Right lobe of liver (tissue), 6 donors: ENCODE data around the gene DPP6. TPM values are rescaled to one million over a fixed set of nuclear protein-coding genes. Genes with fewer than 3 reads are reported as not detected.
"Not testable (repeated sequence)": the region's sequence is repeated elsewhere in the genome, so short reads cannot be mapped to it uniquely, and the experiment has no call there.

ENCODE experiments used
- ATAC-seq, 4 donors: fragments of 200-7000 bp; cut with Tn5 transposase; one replicate each; pipeline ENCODE4 v1.9.1; 2020; ENCODE audit warnings: mild to moderate bottlenecking in 4 of 4, moderate library complexity in 4 of 4
- DNase-seq, 3 donors: peaks; one replicate each; pipeline ENCODE4 v3.0.0-alpha.2; 2020
- H3K27ac ChIP-seq, 3 donors: fragments of 200-600 bp; one replicate each; pipeline ENCODE4 v1.8.0; 2022
- H3K27me3 ChIP-seq, 2 donors: fragments of 200-600 bp; one replicate each; pipeline ENCODE4 v1.8.0; 2022
- H3K36me3 ChIP-seq, 4 donors: fragments of 200-600 bp; sonication (generic) in 1 of 4; one replicate each; pipeline versions ENCODE4 v1.5.1 to v1.8.0; 2017 to 2022; ENCODE audit warnings: control low read depth in 1 of 4
- H3K4me1 ChIP-seq, 4 donors: fragments of 200-600 bp; sonication (generic) in 1 of 4; one replicate each; pipeline versions ENCODE4 v1.5.1 to v1.8.0; 2017 to 2022; ENCODE audit warnings: control low read depth in 1 of 4
- H3K4me3 ChIP-seq, 3 donors: fragments of 200-600 bp; one replicate each; pipeline ENCODE4 v1.8.0; 2022
- H3K9me3 ChIP-seq, 4 donors: fragments of 200-600 bp; sonication (generic) in 1 of 4; one replicate each; pipeline versions ENCODE4 v1.5.1 to v1.8.0; 2017 to 2022; ENCODE audit warnings: control low read depth in 1 of 4
- POLR2A ChIP-seq: fragments of 450-650 bp; IDR thresholded peaks from one replicate; pipeline ENCODE4 v1.6.1; 2017; ENCODE audit warnings: antibody characterized with exemption, mild to moderate bottlenecking
- WGBS: methylation state at CpG from one replicate; pipeline ENCODE4 v1.1.6; 2018; ENCODE audit warnings: low coverage, low lambda C conversion rate; ENCODE audit not compliant: insufficient coverage; ENCODE audit errors: missing lambda C conversion rate; 5-methylcytosine and 5-hydroxymethylcytosine counted together
- intact Hi-C, 2 donors: fragments of 100-400 bp; cut with DNase I; formaldehyde crosslinking; loops; one replicate each; pipeline versions ENCODE4 v1.11.2 to v1.14.1; 2022
- total RNA-seq, 6 experiments: library from RNA; depleted of rRNA in 2 of 6; stranded (reverse); fragments of >200 nt in 2 of 6; fragmentation: NEBNext Ultra II Directional in 3 of 6; extraction: Animal tissue kit (Norgen Biotek cat#: 25700) in 3 of 6; gene quantifications; one replicate each; pipeline versions ENCODE4 v1.1.0 to v1.2.4, GENCODE V29; 2016 to 2023
- TF ChIP-seq, protein P1 (sequence below), 4 donors: fragments of 200-600 bp in 3 of 4; fragments of 450-650 bp in 1 of 4; IDR thresholded peaks; one replicate each; pipeline versions ENCODE4 v1.5.1 to v1.8.0; 2016 to 2022; ENCODE audit warnings: antibody characterized with exemption in 4 of 4, mild to moderate bottlenecking in 2 of 4
- donor health status: DM: no; HTN: yes; CAD: no.
- donor health status: DM: no; HTN: no; CAD: no.
- donor health status: DM: no; HTN: no; CAD: no.
- donor health status: DM: no; HTN: yes; CAD: no.
- donor health status: DM: no; HTN: yes; CAD: no.

Gene DPP6
- total RNA-seq, 6 experiments from 2014 or later: not detected

DNA sequence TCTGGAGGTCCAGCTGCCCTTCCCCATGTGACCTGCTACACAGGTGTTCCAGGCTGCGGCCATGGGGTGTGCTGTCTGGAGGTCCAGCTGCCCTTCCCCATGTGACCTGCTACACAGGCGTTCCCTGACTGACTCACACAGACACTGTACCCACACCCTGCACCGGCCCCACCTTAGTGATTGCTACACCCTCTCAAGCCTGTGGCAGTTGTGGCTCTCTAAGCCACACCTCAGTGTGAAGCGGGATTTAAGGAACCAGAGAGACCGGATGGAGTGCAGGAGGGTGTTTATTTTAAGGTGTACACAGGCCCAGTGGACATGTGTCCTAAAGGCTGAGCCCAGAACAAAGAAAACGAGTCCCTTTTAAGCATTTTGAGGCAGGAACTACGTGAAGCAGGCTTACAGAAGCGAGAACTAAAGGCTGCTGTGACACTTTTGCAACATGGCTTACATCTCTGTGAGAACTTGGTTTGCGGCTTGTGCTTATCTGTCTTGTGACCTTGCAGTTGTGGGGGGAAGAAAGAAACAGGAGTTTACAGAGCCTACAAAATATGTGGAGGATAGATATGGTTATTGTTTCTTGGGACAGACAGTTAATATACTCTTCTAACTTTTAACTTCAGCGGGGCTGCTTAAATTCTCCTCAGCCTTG, 624.4 kb downstream of the DPP6 start:
- Histone ChIP-seq H3K27ac (no peak overlapping the region), H3K36me3 (no peaks in the 10 kb centered on the region), H3K4me1 (no peaks in the 10 kb centered on the region), H3K4me3 (no peak overlapping the region), H3K9me3 (no peaks in the 10 kb centered on the region), H3K27me3 (no peaks in the 10 kb centered on the region)
- DNase-seq (no peak), ATAC-seq (no peak)
- intact Hi-C loops: no loop called here
- TF ChIP-seq, protein P1, sequence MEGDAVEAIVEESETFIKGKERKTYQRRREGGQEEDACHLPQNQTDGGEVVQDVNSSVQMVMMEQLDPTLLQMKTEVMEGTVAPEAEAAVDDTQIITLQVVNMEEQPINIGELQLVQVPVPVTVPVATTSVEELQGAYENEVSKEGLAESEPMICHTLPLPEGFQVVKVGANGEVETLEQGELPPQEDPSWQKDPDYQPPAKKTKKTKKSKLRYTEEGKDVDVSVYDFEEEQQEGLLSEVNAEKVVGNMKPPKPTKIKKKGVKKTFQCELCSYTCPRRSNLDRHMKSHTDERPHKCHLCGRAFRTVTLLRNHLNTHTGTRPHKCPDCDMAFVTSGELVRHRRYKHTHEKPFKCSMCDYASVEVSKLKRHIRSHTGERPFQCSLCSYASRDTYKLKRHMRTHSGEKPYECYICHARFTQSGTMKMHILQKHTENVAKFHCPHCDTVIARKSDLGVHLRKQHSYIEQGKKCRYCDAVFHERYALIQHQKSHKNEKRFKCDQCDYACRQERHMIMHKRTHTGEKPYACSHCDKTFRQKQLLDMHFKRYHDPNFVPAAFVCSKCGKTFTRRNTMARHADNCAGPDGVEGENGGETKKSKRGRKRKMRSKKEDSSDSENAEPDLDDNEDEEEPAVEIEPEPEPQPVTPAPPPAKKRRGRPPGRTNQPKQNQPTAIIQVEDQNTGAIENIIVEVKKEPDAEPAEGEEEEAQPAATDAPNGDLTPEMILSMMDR (IDR thresholded peaks at IDR 0.05): no peak
- no peak for TF ChIP-seq POLR2A
- WGBS: 58% methylated on average over 10 of the region's 10 CpGs

DNA sequence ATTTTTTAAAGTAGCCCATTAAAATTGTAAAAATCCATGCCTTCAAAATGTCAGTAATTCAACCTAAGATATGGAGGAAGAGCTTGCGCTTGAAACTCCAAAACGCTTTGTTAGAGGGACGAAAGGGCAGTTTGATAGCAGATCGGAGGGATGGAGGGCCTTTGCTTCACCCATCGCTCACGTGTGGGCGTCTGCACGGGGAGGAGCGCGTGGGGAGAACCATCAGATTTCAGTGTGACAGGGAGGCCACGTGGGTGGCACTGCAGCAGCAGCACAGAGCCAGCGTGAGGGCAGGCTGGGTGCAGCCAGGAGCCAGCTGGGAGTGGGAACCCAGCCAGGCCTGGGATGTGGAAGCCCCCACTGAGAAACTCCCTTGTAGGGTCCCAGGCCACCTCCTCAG, 625.3 kb downstream of the DPP6 start:
- H3K27me3 ChIP-seq: no peaks in the 10 kb centered on the region
- ATAC-seq (no peak), DNase-seq (no peak)
- no peak for TF ChIP-seq POLR2A
- TF ChIP-seq, protein P1 (IDR thresholded peaks at IDR 0.05): no peak
- H3K4me1 ChIP-seq: no peaks in the 10 kb centered on the region
- no peaks in the 10 kb centered on the region for H3K36me3 ChIP-seq
- intact Hi-C loops: no loop called here
- 57% methylated on average over 3 of the region's 12 CpGs for WGBS
- no peak overlapping the region for H3K4me3 ChIP-seq
- no peak overlapping the region for H3K27ac ChIP-seq
- H3K9me3 ChIP-seq: no peaks in the 10 kb centered on the region

DNA sequence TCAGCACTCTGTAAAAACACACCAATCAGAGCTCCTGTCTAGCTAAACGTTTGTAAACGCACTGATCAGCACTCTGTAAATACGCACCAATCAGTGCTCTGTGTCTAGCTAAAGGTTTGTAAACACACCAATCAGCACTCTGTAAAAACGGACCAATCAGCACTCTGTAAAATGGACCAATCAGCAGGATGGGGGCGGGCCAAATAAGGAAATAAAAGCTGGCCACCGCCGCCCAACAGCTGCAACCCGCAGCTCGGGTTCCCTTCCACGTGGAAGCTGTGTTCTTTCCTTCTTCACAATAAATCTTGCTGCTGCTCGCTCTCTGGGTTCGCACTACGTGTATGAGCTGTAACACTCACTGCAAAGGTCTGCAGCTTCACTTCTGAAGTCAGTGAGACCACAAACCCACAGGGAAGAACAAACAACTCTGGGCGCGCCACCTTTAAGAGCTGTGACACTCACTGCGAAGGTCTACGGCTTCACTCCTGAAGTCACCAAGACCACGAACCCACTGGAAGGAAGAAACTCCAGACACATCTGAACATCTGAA, 625.9 kb downstream of the DPP6 start:
- H3K4me1 ChIP-seq, H3K9me3 ChIP-seq, H3K4me3 ChIP-seq, intact Hi-C loops, ATAC-seq, H3K27ac ChIP-seq, H3K36me3 ChIP-seq, H3K27me3 ChIP-seq, DNase-seq: not testable (repeated sequence)
- WGBS: 68% methylated on average over 14 of the region's 18 CpGs

DNA sequence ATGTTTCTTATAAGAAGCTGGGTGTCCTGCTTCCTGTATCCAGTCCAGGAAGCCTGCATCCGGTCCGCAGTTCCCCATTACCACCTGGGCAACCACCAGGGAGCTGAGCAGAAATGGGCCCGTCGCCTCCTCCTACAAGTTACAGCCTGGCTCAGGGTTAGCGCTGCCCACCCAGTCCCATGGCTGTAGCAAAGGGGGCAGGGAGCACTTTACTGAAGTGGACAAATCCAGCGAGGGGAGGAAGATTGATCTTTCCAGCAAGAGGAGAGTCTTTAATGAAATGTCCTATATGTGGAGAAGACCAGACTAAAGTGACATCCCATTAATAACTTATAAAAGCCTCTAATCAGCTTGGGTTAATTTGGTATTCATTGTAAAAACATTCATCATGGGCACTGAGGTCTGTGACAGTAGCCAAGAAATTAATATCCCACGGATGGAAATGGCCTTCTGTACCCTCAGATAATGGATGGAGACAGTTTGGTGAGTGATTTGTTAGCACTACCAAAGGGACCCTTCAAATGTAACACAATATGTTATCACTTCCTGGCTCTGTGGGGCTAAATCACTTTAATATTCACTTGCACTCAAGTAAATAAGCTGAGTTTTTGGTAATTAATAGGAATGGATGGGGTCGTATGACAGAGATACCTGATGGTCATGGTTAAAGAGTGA, 627.3 kb downstream of the DPP6 start:
- intact Hi-C loops: no loop called here
- no peak for TF ChIP-seq POLR2A
- TF ChIP-seq, protein P1 (IDR thresholded peaks at IDR 0.05): no peak
- DNase-seq (no peak), ATAC-seq (no peak)
- H3K36me3 ChIP-seq: no peaks in the 10 kb centered on the region
- 46% methylated on average over 6 of the region's 8 CpGs for WGBS
- no peaks in the 10 kb centered on the region for H3K9me3 ChIP-seq
- no peak overlapping the region for H3K27ac ChIP-seq
- no peaks in the 10 kb centered on the region for H3K4me1 ChIP-seq
- H3K27me3 ChIP-seq: no peaks in the 10 kb centered on the region
- no peak overlapping the region for H3K4me3 ChIP-seq
